ENCODE data around the gene SLA2. TPM values are rescaled to one million over a fixed set of nuclear protein-coding genes. Genes with fewer than 3 reads are reported as not detected.

Gene SLA2
- total and polyA plus RNA-seq, 5 experiments from 2014 or later: 18.9 to 34.4 (median 22.2) TPM

DNA sequence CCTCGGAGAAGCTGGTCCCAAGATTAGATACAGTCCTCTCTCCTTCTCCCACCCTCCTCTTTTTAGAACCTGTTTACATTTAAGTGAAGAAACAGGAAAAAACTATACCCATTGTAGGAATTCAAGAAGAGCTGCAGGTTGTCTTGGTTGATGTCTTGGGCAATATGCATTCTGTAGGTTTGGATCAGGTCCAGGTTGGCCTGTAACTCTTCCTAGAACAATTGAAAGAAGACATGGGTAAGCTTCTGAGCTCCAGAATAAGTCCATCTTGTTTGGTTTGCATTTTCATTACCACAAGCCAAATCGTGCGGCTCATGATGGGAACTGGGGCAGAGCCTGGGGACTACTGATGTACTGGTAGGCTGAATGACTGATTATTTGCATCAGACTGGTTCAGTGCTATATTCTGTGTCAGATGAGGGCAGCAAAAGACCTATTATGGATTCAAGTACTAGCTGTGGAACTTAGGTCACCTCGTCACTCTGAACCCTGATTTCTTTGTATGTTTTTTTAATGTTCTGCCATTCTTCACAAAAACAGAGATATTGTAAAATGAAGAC, 20.3 kb upstream of the SLA2 start:
- DNase-seq (peak in 2 of 10 donors; percentile 34 to 41), ATAC-seq (peak; percentile 58 to 68)
- no peaks in the 10 kb centered on the region for H3K9me3 Mint-ChIP-seq
- H3K4me3 Mint-ChIP-seq: no peak overlapping the region
- no peaks in the 10 kb centered on the region for H3K27me3 Mint-ChIP-seq
- peaks cover 0 to 3% (median under 1%) of the 10 kb centered on the region in 4 donors for H3K4me1 Mint-ChIP-seq
- peaks cover 0 to 34% (median 9%) of the 10 kb centered on the region in 3 donors for H3K36me3 Mint-ChIP-seq
- POLR2A ChIA-PET: interaction anchor here (1.1 to 1.2 kb wide), 2 partner anchors 20 to 62 kb away, joined by 3 to 4 read pairs; partner anchors contain the start of gene SLA2
- no peak overlapping the region for H3K27ac Mint-ChIP-seq

DNA sequence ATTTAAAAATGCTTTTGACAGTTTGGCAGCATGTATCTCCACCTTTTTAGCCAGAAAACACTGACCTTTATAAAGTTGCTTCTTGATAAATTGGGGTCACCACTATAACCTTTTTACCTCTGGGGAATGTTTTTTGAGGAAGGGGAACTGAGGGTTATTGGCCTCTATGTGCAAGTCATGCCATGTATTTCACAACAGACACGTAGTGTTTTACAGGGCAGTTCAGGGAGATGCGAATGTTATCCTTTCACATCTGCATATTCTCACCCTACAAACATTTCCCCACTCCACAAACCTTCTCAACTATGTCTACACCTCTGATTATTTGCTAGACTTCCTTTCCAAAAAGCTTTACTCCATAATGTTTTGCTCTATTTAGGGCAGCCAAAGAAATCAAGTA, 17.0 kb upstream of the SLA2 start:
- DNase-seq (no peak), ATAC-seq (no peak)
- no peaks in the 10 kb centered on the region for H3K9me3 Mint-ChIP-seq
- peaks cover 0 to 25% (median 4%) of the 10 kb centered on the region in 3 donors for H3K36me3 Mint-ChIP-seq
- POLR2A ChIA-PET: no interaction called here
- peak overlapping the region in 1 of 10 donors; percentile 31 for H3K27ac Mint-ChIP-seq
- peaks cover 3 to 19% (median 13%) of the 10 kb centered on the region in 4 donors for H3K4me1 Mint-ChIP-seq
- no peak overlapping the region for H3K4me3 Mint-ChIP-seq
- H3K27me3 Mint-ChIP-seq: no peaks in the 10 kb centered on the region

DNA sequence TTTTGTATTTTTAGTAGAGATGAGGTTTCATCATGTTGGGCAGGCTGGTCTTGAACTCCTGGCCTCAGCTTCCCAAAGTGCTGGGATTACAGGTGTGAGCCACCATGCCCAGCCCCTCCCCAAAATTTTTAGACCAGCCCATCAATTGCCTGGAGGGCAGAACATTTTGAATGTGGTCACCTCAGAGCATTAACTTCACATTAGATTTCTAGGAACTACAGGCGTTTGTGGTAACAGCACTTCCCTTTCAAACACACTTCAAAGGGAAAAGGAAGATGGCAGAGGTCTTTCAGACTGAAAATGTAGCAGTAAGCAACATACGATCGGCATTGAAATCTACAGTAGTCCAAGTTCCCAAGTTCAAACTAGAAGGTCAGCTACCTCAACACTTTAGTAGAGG, 12.3 kb upstream of the SLA2 start:
- ATAC-seq (peak; percentile 83 to 86), DNase-seq (peak in 4 of 10 donors; percentile 19 to 55 (median 44))
- Mint-ChIP-seq H3K4me3 (peak overlapping the region; percentile 40 to 77 (median 70)), H3K27me3 (no peaks in the 10 kb centered on the region), H3K36me3 (peaks cover 0 to 15% (median 9%) of the 10 kb centered on the region in 3 donors), H3K4me1 (peaks cover 5 to 32% (median 19%) of the 10 kb centered on the region in 4 donors), H3K27ac (peak overlapping the region in 8 of 10 donors; percentile 10 to 89 (median 66)), H3K9me3 (no peaks in the 10 kb centered on the region)
- POLR2A ChIA-PET: interaction anchor here (0.5 to 5.0 kb wide), 7 partner anchors 13 to 145 kb away, joined by 3 to 20 read pairs (median 4); partner anchors contain the start of gene SLA2

DNA sequence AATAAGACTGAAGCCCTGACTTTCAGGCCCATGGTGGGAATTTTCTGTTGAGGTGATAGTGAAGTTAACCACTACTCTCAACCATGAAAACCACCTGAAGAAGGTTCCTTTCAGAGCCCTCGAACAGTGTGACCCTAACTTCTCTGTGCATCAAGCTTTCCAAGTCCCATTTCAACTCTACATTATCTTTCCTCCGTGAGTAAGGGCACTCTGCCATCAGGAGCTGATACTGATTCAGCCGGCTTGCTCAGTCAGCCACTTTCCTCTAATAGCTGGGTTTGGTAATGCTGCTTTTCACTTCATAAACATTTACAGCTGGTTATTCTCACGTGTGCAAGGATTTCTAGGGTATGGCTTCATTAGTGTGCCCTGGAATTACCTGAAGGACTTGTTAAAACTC, 10.7 kb upstream of the SLA2 start:
- no peaks in the 10 kb centered on the region for H3K9me3 Mint-ChIP-seq
- H3K4me1 Mint-ChIP-seq: peaks cover 5 to 32% (median 19%) of the 10 kb centered on the region in 4 donors
- POLR2A ChIA-PET: interaction anchor here (5.0 kb wide), 1 partner anchor 11 kb away, joined by 20 read pairs; the partner anchor contains the start of gene SLA2
- peaks cover 0 to 26% (median 14%) of the 10 kb centered on the region in 3 donors for H3K36me3 Mint-ChIP-seq
- H3K27ac Mint-ChIP-seq: peak overlapping the region in 1 of 10 donors; percentile 31
- H3K27me3 Mint-ChIP-seq: no peaks in the 10 kb centered on the region
- H3K4me3 Mint-ChIP-seq: peak overlapping the region in 2 of 10 donors; percentile 12 to 34
- DNase-seq (no peak), ATAC-seq (no peak)

DNA sequence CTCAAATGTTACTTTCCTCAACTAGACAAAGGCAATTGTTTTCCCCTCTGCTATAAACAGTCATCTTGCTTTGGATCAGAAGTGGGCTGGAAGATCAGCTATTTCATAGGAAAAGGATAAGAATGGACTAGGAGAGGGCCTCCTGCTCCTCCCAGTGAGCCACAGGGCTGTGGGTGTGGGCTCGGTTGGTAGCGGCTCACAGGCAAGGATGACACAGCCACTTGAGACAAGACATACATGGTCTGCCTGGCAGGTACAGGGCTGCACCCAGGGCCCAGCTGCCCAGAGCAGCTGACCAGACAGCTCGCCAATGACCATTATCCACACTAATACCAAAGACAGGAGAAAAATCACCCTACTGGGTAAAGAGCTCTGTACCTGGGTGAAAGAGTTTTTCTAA, 9.0 kb upstream of the SLA2 start:
- Mint-ChIP-seq H3K4me3 (no peak overlapping the region), H3K27ac (no peak overlapping the region), H3K4me1 (peaks cover 5 to 25% (median 17%) of the 10 kb centered on the region in 4 donors), H3K9me3 (no peaks in the 10 kb centered on the region), H3K36me3 (peaks cover 0 to 31% (median 10%) of the 10 kb centered on the region in 3 donors), H3K27me3 (no peaks in the 10 kb centered on the region)
- POLR2A ChIA-PET: interaction anchor here (0.6 to 5.0 kb wide), 3 partner anchors 9 to 389 kb away, joined by 3 to 20 read pairs (median 5); partner anchors contain the start of gene SLA2
- DNase-seq: no peak
- no peak for ATAC-seq

DNA sequence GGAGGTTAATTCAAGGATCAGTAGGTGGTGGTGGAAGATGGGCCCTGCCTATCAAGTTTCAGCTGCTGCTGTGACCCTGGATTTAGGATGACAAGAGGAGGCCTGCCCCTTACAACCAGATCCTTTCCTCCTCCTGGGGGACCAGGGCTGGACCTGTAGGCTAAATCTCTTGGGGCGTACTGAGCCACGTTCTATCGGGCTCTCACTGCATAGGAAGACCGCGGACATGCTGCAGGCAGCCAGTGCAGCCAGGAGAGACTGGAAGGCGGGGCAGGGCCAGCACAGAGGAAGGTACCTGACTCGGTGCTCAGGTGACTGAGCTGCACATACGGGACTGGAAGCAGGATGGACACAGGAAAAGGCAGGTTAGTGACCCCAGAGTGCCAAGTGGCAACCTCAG, 8.5 kb upstream of the SLA2 start:
- H3K27ac Mint-ChIP-seq: no peak overlapping the region
- no peak overlapping the region for H3K4me3 Mint-ChIP-seq
- no peaks in the 10 kb centered on the region for H3K9me3 Mint-ChIP-seq
- POLR2A ChIA-PET: interaction anchor here (1.2 to 5.0 kb wide), 2 partner anchors 9 to 25 kb away, joined by 5 to 20 read pairs; partner anchors contain the start of gene SLA2
- H3K27me3 Mint-ChIP-seq: no peaks in the 10 kb centered on the region
- H3K36me3 Mint-ChIP-seq: peaks cover 0 to 29% (median 10%) of the 10 kb centered on the region in 3 donors
- ATAC-seq: no peak
- H3K4me1 Mint-ChIP-seq: peaks cover 5 to 25% (median 17%) of the 10 kb centered on the region in 4 donors
- DNase-seq: no peak

DNA sequence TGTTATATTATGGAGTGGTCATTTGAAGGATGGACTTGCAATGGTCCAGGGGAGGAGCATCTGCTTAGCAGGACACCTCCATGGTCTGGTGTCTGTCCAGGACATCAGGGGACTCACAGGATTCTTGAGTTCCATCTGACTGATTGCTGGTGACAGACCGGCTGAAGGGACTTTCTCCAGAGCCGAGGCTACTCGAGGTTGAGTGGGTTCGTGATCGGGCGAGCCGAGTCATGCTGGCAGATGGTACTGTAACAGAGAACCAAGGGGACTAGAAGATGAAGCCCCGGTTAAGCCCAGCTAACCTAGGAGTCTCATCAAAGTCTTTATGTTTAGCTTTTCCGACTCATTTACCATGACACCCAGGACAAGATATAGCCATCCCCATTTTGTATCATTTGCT, 7.5 kb upstream of the SLA2 start:
- Mint-ChIP-seq H3K9me3 (no peaks in the 10 kb centered on the region), H3K27me3 (no peaks in the 10 kb centered on the region), H3K27ac (peak overlapping the region in 1 of 10 donors; percentile 31), H3K36me3 (peaks cover 0 to 29% (median 10%) of the 10 kb centered on the region in 3 donors), H3K4me1 (peaks cover 5 to 17% (median 11%) of the 10 kb centered on the region in 4 donors), H3K4me3 (no peak overlapping the region)
- no peak for DNase-seq
- POLR2A ChIA-PET: no interaction called here
- ATAC-seq: no peak

DNA sequence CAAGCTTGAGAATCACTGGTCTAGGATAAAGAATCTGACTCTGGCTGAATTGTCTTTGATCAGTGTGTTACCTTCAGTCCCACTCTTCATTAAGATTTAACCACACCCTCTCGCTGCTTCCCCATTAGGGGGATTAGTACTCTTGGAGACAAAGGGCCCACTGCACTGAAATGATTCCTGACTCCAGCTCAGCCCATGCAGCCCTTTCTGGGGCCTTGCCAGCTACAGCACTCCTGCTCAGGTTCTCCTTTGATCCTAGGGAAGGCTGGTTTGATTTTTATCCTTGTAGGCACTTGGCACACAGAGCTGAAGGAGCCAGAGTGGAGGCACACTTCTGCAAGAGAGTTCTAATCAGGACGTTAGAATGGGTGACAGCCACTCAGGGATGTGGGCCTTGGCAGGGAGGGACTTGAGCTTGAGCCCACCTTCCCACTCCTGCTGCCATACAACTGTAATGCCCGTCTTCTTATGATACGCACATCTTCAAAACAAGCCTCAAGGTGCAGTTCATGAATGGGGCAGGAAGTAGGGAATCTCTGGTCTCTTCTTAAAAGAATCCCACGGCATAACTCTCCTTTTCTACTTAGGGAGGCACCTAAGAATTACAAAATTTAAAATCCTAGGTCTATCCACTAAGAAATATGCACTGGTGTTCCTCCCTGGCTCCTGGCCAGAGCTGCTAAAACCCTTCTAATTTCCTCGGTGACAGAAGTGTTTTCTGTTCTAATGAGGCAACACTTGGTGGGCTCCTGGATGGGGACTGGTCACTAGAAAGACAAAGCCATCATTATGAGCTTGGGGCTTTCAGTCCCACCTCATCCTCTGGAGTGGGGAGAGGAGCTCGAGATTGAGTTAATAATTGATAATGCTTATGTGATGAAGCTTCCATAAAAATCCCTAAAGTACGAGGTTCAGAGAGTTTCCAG, 1.5 kb upstream of the SLA2 start:
- Mint-ChIP-seq H3K27me3 (no peaks in the 10 kb centered on the region), H3K4me3 (peak overlapping the region in 9 of 10 donors; percentile 45 to 77 (median 57)), H3K4me1 (peaks cover 25 to 46% (median 39%) of the 10 kb centered on the region in 4 donors), H3K9me3 (no peaks in the 10 kb centered on the region), H3K27ac (peak overlapping the region; percentile 73 to 97 (median 82)), H3K36me3 (peaks cover 0 to 24% (median 10%) of the 10 kb centered on the region in 3 donors)
- POLR2A ChIA-PET: interaction anchor here (0.5 to 7.8 kb wide), 9 partner anchors 9 to 296 kb away, joined by 3 to 108 read pairs (median 4); partner anchors contain the start of gene RAB5IF
- ATAC-seq (no peak), DNase-seq (no peak)

DNA sequence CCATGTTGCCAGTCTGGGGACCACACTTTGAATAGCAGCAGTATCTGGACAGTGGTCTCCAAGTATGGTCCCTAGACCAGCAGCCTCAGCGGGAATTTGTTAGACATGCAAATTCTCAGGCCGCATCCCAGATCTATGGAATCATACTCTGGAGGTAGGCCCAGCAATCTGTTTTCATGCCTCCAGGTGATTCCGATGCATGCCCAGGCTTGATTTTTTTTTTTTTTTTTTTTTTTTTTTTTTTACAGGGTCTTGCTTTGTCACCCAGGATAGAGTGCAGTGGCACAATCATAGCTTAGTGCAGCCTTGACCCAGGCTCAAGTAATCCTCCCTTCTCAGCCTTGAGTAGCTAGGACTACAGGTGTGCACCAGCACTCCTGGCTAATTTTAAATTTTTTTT, 682 bp upstream of the SLA2 start:
- Mint-ChIP-seq H3K36me3 (peaks cover 0 to 21% (median 10%) of the 10 kb centered on the region in 3 donors), H3K27ac (peak overlapping the region; percentile 79 to 99 (median 98)), H3K27me3 (no peaks in the 10 kb centered on the region), H3K9me3 (no peaks in the 10 kb centered on the region), H3K4me1 (peaks cover 28 to 53% (median 47%) of the 10 kb centered on the region in 4 donors), H3K4me3 (peak overlapping the region in 9 of 10 donors; percentile 57 to 99 (median 97))
- no peak for DNase-seq
- no peak for ATAC-seq
- POLR2A ChIA-PET: interaction anchor here (0.7 to 7.8 kb wide), 9 partner anchors 10 to 208 kb away, joined by 3 to 108 read pairs (median 19); partner anchors contain the start of genes DSN1, RAB5IF and TGIF2

DNA sequence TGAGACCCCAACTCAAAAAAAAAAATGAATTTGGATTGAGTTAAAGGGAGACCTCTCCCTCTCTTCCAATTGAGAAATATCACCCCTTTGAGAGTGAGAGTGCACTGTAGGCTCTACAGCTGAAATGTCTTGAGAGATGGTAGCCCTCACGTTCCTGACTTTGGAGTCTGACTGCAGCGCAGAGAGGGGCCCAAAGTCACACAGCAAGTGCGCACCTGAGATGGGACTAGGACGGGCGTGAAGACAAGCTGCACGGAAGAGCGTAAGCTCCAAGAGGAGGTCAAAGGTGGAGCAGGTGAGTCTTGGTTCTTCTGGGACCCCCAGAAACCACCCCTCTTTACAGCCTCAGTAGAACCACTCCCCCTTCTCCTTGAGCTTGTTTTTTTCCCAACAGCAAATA, 643 bp downstream of the SLA2 start:
- peak overlapping the region; percentile 90 to 99 (median 98) for H3K27ac Mint-ChIP-seq
- peaks cover 31 to 61% (median 52%) of the 10 kb centered on the region in 4 donors for H3K4me1 Mint-ChIP-seq
- ATAC-seq (peak in 1 of 2 donors; percentile 15), DNase-seq (no peak)
- H3K27me3 Mint-ChIP-seq: no peaks in the 10 kb centered on the region
- H3K36me3 Mint-ChIP-seq: peaks cover 0 to 28% (median 13%) of the 10 kb centered on the region in 3 donors
- peak overlapping the region; percentile 96 to 99 (median 98) for H3K4me3 Mint-ChIP-seq
- H3K9me3 Mint-ChIP-seq: no peaks in the 10 kb centered on the region
- POLR2A ChIA-PET: interaction anchor here (0.6 to 7.8 kb wide), 17 partner anchors 11 to 128 kb away, joined by 3 to 108 read pairs (median 3); partner anchors contain the start of genes DSN1, RAB5IF and TGIF2

DNA sequence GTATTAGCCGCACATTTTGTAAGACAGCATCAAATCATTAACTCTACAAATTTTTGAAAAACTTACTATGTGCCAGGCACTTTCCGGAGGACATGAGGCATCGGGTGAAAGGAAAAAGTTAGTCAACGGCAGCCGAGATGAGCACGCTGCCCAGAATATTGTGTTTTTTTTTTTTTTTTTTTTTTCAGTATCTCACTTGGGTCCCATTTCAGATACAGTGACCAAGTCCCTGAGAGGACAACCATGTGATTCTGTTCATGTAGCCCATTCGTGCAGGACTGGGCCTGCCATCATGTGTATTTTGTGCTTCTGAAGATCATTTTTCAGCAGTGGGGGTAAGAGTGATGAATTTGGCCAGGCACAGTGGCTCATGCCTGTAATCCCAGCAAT, 1.3 kb downstream of the SLA2 start:
- POLR2A ChIA-PET: interaction anchor here (0.9 to 7.8 kb wide), 9 partner anchors 12 to 129 kb away, joined by 3 to 108 read pairs (median 19); partner anchors contain the start of genes DSN1, NDRG3, RAB5IF and TGIF2
- peaks cover 0 to 34% (median 13%) of the 10 kb centered on the region in 3 donors for H3K36me3 Mint-ChIP-seq
- DNase-seq: no peak
- H3K9me3 Mint-ChIP-seq: no peaks in the 10 kb centered on the region
- H3K27ac Mint-ChIP-seq: peak overlapping the region; percentile 90 to 99 (median 98)
- peak overlapping the region; percentile 96 to 99 (median 98) for H3K4me3 Mint-ChIP-seq
- H3K27me3 Mint-ChIP-seq: no peaks in the 10 kb centered on the region
- peaks cover 31 to 61% (median 53%) of the 10 kb centered on the region in 4 donors for H3K4me1 Mint-ChIP-seq
- ATAC-seq: peak; percentile 1 to 27

Data from naive thymus-derived CD8-positive, alpha-beta T cell (primary cell).